ENCODE results near the gene TRAPPC2. TPM values are rescaled to one million over a fixed set of nuclear protein-coding genes. Genes with fewer than 3 reads are reported as not detected.

The TRAPPC2 gene
- total RNA-seq, 1 donor from 2014 or later, result 17.9 TPM

DNA sequence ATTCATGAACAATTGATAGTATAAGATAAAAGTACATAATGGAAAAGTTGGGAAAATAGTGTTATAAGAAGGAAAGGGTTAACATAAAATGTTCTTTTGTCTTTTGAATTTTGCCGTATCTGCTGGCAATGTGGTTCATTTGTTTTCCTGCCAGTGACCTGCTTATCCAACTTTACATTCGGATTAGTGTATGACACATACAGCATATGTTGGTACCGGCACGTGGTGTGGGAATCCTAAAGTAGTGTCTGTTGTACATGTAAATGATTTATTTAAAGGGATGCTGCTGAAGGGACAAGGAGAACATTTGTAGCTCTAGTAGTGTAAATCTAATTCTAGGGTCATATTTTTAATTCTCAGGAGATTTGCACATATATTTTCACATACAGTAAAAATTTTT lies 34.0 kb downstream of the TRAPPC2 start:
- Histone ChIP-seq H3K36me3 (ENCODE audit: control insufficient read depth, insufficient read depth, low read length) (no peaks in the 10 kb centered on the region), H3K4me3 (ENCODE audit: low read depth, low read length) (no peak overlapping the region), H3K27me3 (ENCODE audit: control insufficient read depth, insufficient read depth, low read length) (no peaks in the 10 kb centered on the region)
- DNase-seq (ENCODE audit: low read depth) (no peak), FAIRE-seq (no peak)
- TF ChIP-seq, protein P1, sequence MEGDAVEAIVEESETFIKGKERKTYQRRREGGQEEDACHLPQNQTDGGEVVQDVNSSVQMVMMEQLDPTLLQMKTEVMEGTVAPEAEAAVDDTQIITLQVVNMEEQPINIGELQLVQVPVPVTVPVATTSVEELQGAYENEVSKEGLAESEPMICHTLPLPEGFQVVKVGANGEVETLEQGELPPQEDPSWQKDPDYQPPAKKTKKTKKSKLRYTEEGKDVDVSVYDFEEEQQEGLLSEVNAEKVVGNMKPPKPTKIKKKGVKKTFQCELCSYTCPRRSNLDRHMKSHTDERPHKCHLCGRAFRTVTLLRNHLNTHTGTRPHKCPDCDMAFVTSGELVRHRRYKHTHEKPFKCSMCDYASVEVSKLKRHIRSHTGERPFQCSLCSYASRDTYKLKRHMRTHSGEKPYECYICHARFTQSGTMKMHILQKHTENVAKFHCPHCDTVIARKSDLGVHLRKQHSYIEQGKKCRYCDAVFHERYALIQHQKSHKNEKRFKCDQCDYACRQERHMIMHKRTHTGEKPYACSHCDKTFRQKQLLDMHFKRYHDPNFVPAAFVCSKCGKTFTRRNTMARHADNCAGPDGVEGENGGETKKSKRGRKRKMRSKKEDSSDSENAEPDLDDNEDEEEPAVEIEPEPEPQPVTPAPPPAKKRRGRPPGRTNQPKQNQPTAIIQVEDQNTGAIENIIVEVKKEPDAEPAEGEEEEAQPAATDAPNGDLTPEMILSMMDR (IDR thresholded peaks at IDR 0.05; ENCODE audit: insufficient read depth, low read length, severe bottlenecking), result no peak

DNA sequence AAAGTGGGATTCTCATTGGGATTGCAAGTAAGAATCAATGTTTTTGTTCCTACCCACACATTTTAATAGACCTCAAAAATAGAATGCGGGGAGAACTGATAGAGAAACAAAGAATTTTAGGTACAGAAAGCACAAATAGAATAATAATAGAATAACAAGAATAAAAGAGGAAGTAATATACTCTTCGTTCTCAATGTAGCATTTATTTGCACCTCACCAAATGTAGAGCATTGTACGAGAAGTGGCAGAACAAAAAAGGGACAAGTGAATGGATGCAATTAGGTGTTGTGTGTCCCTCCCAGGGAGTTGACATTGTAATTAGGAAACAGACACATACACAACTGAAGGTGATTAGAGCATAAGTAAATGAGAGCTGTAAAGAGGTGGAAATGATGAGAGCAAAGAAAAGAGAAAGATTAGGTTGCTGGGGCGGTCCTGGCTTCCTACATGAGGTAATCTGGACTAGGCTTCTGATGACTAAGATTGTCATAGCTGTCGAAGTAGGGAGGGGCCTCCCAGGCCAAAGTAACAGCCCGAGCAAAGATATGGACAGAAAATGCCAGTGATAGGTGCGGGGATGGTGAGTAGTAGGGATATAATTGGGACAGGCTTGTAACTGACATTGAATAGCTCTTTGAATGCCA lies 35.1 kb downstream of the TRAPPC2 start:
- Histone ChIP-seq H3K27me3 (ENCODE audit: control insufficient read depth, insufficient read depth, low read length) (no peaks in the 10 kb centered on the region), H3K36me3 (ENCODE audit: control insufficient read depth, insufficient read depth, low read length) (no peaks in the 10 kb centered on the region), H3K4me3 (ENCODE audit: low read depth, low read length) (no peak overlapping the region)
- DNase-seq (ENCODE audit: low read depth) (peak; percentile 47), FAIRE-seq (no peak)
- TF ChIP-seq, protein P1 (IDR thresholded peaks at IDR 0.05; ENCODE audit: insufficient read depth, low read length, severe bottlenecking), result no peak

DNA sequence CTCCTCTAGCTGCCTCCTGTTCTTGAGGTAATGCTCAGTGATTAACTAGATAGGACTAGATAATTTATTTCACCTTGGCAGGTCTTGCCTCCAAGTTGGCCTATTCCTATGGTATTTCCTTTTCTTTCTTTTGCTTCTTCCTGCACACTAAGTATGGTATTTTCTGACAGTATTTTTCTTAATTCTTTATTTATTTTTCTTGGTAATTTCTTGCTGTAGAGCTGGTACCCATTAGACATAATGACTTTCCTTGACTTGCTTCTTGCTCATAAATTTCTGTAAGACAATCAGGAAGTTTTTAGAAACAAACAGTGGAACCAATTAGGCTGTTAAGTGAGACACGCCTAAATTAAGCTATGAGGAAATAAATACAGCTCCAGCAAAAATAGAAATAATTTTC lies 36.0 kb downstream of the TRAPPC2 start:
- TF ChIP-seq, protein P1 (IDR thresholded peaks at IDR 0.05; ENCODE audit: insufficient read depth, low read length, severe bottlenecking), result no peak
- no peak overlapping the region for H3K4me3 ChIP-seq (ENCODE audit: low read depth, low read length)
- DNase-seq (ENCODE audit: low read depth), result no peak
- FAIRE-seq, result no peak
- H3K36me3 ChIP-seq (ENCODE audit: control insufficient read depth, insufficient read depth, low read length), result no peaks in the 10 kb centered on the region
- no peaks in the 10 kb centered on the region for H3K27me3 ChIP-seq (ENCODE audit: control insufficient read depth, insufficient read depth, low read length)

DNA sequence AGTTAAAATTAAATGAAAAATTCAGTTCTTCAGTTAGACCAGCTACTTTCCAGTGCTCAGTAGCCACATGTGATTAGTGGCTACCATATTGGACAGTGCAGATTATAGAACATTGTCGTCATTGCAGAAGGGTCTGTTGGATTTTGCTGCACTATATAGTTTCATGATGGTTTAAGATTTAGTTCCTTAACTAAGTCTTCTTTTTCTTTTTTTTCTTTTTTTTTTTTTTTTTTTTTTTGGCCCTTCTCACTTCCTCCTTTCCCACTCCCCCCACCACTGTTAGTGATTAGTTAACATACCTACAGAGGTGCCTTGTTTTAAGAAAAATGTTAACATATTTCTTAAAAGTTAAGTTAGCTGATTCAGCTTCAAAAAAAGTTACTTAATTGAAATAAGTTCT lies 36.4 kb downstream of the TRAPPC2 start:
- TF ChIP-seq, protein P1 (IDR thresholded peaks at IDR 0.05; ENCODE audit: insufficient read depth, low read length, severe bottlenecking), result no peak
- no peak overlapping the region for H3K4me3 ChIP-seq (ENCODE audit: low read depth, low read length)
- FAIRE-seq (no peak), DNase-seq (ENCODE audit: low read depth) (no peak)
- H3K36me3 ChIP-seq (ENCODE audit: control insufficient read depth, insufficient read depth, low read length), result no peaks in the 10 kb centered on the region
- H3K27me3 ChIP-seq (ENCODE audit: control insufficient read depth, insufficient read depth, low read length), result no peaks in the 10 kb centered on the region

DNA sequence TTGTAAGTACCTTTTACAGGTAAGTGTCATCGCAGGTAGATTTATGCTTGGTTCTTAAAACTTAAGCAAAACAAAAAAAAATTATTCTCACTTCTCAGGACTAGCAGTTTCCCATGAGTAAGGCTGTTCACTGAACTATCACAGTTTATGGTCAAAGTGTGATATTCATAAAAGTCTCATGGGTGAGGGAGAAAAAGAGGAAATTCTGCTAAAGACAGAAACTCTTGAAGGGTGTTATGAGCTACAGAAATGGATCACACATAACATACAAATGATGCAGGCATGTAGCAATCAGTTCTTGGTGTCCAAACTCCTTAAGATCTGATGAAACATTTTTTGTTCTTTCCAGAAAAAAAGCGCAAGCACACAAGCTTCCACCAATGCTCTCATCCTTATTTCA lies 37.0 kb downstream of the TRAPPC2 start:
- no peak for FAIRE-seq
- Histone ChIP-seq H3K27me3 (ENCODE audit: control insufficient read depth, insufficient read depth, low read length) (no peaks in the 10 kb centered on the region), H3K4me3 (ENCODE audit: low read depth, low read length) (no peak overlapping the region), H3K36me3 (ENCODE audit: control insufficient read depth, insufficient read depth, low read length) (no peaks in the 10 kb centered on the region)
- DNase-seq (ENCODE audit: low read depth), result no peak
- TF ChIP-seq, protein P1 (IDR thresholded peaks at IDR 0.05; ENCODE audit: insufficient read depth, low read length, severe bottlenecking), result no peak

DNA sequence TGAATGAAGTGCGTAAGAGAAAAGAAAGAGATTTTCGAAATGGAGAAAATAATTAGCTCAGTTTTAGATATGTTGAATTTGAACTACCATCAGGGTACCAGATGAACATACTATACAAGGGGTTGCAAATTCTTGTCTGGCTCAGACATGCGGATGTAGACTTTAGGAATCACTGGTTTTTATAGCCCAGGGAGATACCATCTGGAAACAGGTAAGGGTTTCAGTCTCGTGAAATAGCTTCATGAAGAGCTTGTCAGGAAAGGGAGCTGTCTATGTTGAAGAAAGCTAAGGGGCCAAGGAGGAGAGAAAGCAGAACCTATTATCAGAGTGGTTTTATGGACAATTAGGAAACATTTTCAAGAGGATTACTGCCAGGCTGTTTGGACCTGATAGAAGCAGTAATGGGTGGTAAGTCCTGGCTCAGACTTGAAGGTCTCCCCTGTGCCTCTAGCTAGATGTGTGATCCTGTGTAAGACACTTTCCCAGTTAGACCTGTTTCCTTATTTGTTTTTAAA lies 38.8 kb downstream of the TRAPPC2 start:
- DNase-seq (ENCODE audit: low read depth) (no peak), FAIRE-seq (no peak)
- TF ChIP-seq, protein P1 (IDR thresholded peaks at IDR 0.05; ENCODE audit: insufficient read depth, low read length, severe bottlenecking), result no peak
- H3K4me3 ChIP-seq (ENCODE audit: low read depth, low read length), result no peak overlapping the region
- H3K27me3 ChIP-seq (ENCODE audit: control insufficient read depth, insufficient read depth, low read length), result no peaks in the 10 kb centered on the region
- H3K36me3 ChIP-seq (ENCODE audit: control insufficient read depth, insufficient read depth, low read length), result no peaks in the 10 kb centered on the region

All from bronchial epithelial cell (primary cell).